Endometrium (tissue), 2 donors: ENCODE results near the gene ZER1.

ENCODE experiments used
- FAIRE-seq: peaks from 2 replicates; lab custom pipeline; 2012; peaks lifted over from hg19 to GRCh38; lab: Jason Lieb, UNC
- donor health status: control.
- donor health status: control.

The ZER1 gene

GRCh38 chr9:128689820-128690683 is 81.7 kb downstream of the ZER1 start:
- FAIRE-seq: no peak

GRCh38 chr9:128689293-128689774 is 82.4 kb downstream of the ZER1 start:
- no peak for FAIRE-seq

GRCh38 chr9:128688501-128689292 is 83.0 kb downstream of the ZER1 start, which contains the start of gene SET:
Gene SET, plus strand, starts transcription at chr9:128689222. Its CDS starts 361 bp downstream, at chr9:128689583.
- FAIRE-seq: no peak

GRCh38 chr9:128687453-128687852 is 84.3 kb downstream of the ZER1 start:
- FAIRE-seq: no peak

- FAIRE-seq: no peak
Observed at GRCh38 chr9:128685636-128686489, 85.9 kb downstream of the ZER1 start.

GRCh38 chr9:128684325-128685199 is 87.2 kb downstream of the ZER1 start:
- no peak for FAIRE-seq

GRCh38 chr9:128684065-128684324 is 87.7 kb downstream of the ZER1 start:
- no peak for FAIRE-seq

- no peak for FAIRE-seq
Observed at GRCh38 chr9:128683340-128684064, 88.2 kb downstream of the ZER1 start.
